ENCODE data around the gene STON2.

- TF ChIP-seq CTCF (IDR thresholded peaks at IDR 0.05) (no peak), POLR2A (IDR thresholded peaks at IDR 0.05) (no peak)
Observed at GRCh38 chr14:81371802-81372201, 28.3 kb downstream of the STON2 start.

Data from prostate gland (tissue), 2 donors.